ENCODE results near the gene WT1. TPM values are rescaled to one million over a fixed set of nuclear protein-coding genes. Genes with fewer than 3 reads are reported as not detected.

Gene WT1
- total and polyA plus RNA-seq, 10 of the 15 experiments (the other 5 are each of a cell fraction or from before 2014, with no cell fraction given) = 0.07 to 0.37 (median 0.08) TPM; not detected in 7

DNA sequence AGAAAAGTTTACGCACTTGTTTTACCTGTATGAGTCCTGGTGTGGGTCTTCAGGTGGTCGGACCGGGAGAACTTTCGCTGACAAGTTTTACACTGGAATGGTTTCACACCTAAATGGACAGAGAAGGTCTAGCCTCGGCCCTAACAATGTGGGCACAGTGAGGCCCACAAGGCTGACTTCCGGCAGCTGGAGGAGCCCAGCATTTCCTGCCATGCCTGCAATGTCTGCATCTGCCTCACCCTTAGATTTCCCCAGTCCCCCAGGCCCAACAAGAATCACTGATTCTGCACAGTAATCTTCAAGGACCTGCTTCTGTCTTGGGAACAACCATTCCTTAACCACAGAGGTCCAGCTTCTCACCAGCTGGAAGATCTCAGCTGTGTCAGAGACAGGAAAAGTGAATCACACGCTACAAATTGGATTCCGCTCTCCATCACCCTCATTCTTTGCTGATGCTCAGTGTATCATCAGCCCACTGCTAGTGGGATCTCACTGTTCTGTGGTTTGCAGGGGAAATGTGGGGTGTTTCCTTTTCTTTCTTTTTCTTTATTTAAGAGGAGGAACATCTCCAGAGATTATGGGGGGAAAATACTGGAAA lies 43.3 kb downstream of the WT1 start:
- Histone ChIP-seq H3K4me3 (no peak overlapping the region), H3K27ac (ENCODE audit: control insufficient read depth, insufficient read depth) (no peak overlapping the region), H2AFZ (ENCODE audit: control insufficient read depth, low read depth, low read length) (no peak overlapping the region), H4K20me1 (ENCODE audit: control insufficient read depth, insufficient read depth) (no peaks in the 10 kb centered on the region), H3K4me2 (ENCODE audit: control insufficient read depth, insufficient read depth) (no peak overlapping the region), H3K9me3 (replicated peaks; ENCODE audit: control insufficient read depth, insufficient read depth, low read length) (no peaks in the 10 kb centered on the region), H3K9ac (ENCODE audit: control insufficient read depth, insufficient read depth, low read length) (no peak overlapping the region), H3K36me3 (ENCODE audit: control insufficient read depth in 2 of 2, insufficient read depth in 2 of 2, low read length in 1 of 2) (no peaks in the 10 kb centered on the region), H3K27me3 (replicated peaks in 1 of 2; ENCODE audit: control insufficient read depth in 2 of 2, insufficient read depth in 2 of 2, low read length in 1 of 2) (no peaks in the 10 kb centered on the region; a peak in 2 of 4 replicates), H3K79me2 (ENCODE audit: control insufficient read depth, insufficient read depth, low read length) (no peaks in the 10 kb centered on the region), H3K4me1 (ENCODE audit: control insufficient read depth, insufficient read depth, low read length) (no peaks in the 10 kb centered on the region)
- POLR2A ChIA-PET = interaction anchor here (0.6 to 0.7 kb wide), 2 partner anchors 136 to 241 kb away, joined by 3 to 4 read pairs; no protein-coding TSS in a partner anchor
- ATAC-seq (no peak), DNase-seq (ENCODE audit: low read depth, low spot score) (no peak), FAIRE-seq (no peak)
- intact Hi-C loops (cut with micrococcal nuclease; ENCODE audit: unreplicated experiment) = no loop called here
- TF ChIP-seq HCFC1 (IDR thresholded peaks at IDR 0.05; ENCODE audit: low read length) (no peak), ASH2L (IDR thresholded peaks at IDR 0.05; ENCODE audit: borderline replicate concordance, low read depth) (no peak), SREBF1 (IDR thresholded peaks at IDR 0.05; ENCODE audit: low read length) (no peak), IRF4 (IDR thresholded peaks at IDR 0.05; ENCODE audit: low read depth, low read length) (no peak), NRF1 (conservative IDR thresholded peaks at IDR 0.05; ENCODE audit: low read depth, low read length) (no peak)
- TF ChIP-seq, protein P1, sequence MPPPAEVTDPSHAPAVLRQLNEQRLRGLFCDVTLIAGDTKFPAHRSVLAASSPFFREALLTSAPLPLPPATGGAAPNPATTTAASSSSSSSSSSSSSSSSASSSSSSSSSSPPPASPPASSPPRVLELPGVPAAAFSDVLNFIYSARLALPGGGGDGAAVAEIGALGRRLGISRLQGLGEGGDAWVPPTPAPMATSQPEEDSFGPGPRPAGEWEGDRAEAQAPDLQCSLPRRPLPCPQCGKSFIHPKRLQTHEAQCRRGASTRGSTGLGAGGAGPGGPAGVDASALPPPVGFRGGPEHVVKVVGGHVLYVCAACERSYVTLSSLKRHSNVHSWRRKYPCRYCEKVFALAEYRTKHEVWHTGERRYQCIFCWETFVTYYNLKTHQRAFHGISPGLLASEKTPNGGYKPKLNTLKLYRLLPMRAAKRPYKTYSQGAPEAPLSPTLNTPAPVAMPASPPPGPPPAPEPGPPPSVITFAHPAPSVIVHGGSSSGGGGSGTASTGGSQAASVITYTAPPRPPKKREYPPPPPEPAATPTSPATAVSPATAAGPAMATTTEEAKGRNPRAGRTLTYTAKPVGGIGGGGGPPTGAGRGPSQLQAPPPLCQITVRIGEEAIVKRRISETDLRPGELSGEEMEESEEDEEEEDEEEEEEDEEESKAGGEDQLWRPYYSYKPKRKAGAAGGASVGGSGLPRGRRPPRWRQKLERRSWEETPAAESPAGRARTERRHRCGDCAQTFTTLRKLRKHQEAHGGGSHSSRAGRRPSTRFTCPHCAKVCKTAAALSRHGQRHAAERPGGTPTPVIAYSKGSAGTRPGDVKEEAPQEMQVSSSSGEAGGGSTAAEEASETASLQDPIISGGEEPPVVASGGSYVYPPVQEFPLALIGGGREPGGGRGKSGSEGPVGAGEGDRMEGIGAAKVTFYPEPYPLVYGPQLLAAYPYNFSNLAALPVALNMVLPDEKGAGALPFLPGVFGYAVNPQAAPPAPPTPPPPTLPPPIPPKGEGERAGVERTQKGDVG (CRISPR knock-in tag; IDR thresholded peaks at IDR 0.05) = no peak
- SMC1A ChIA-PET (ENCODE audit: uncharacterized antibody, unreplicated experiment) = interaction anchor here (1.6 kb wide), 1 partner anchor 29 kb away, joined by 6 read pairs; no protein-coding TSS in a partner anchor
- no TSS peak for BruUV-seq (replicated peaks)
- in situ Hi-C loops (cut with MboI) = no loop called here
- RAD21 ChIA-PET (ENCODE audit: unreplicated experiment) = no interaction called here
- CTCF ChIA-PET = interaction anchor here (0.7 to 1.0 kb wide), 2 partner anchors 39 to 67 kb away, joined by 3 read pairs; no protein-coding TSS in a partner anchor
- WGBS (ENCODE audit: insufficient coverage, insufficient replicate concordance, low lambda C conversion rate, missing lambda C conversion rate) = 60% methylated on average over 8 of the region's 8 CpGs

All from GM12878 (cell line).